ENCODE measurements around the gene ECHDC3. TPM values are rescaled to one million over a fixed set of nuclear protein-coding genes. Genes with fewer than 3 reads are reported as not detected.

Gene ECHDC3
- total RNA-seq, 4 donors from 2014 or later, result 47.5 to 92.8 (median 76.6) TPM

GRCh38 chr10:11787374-11787773 lies 45.2 kb downstream of the ECHDC3 start:
- no peaks in the 10 kb centered on the region for H3K9me3 ChIP-seq
- no peaks in the 10 kb centered on the region for H3K4me1 ChIP-seq
- no peak for DNase-seq (ENCODE audit: low spot score in 2 of 2)
- no peak overlapping the region for H3K27ac ChIP-seq
- no peak for TF ChIP-seq EP300 (IDR thresholded peaks at IDR 0.05)
- TF ChIP-seq POLR2AphosphoS5 (IDR thresholded peaks at IDR 0.05), result no peak
- TF ChIP-seq, protein P1, sequence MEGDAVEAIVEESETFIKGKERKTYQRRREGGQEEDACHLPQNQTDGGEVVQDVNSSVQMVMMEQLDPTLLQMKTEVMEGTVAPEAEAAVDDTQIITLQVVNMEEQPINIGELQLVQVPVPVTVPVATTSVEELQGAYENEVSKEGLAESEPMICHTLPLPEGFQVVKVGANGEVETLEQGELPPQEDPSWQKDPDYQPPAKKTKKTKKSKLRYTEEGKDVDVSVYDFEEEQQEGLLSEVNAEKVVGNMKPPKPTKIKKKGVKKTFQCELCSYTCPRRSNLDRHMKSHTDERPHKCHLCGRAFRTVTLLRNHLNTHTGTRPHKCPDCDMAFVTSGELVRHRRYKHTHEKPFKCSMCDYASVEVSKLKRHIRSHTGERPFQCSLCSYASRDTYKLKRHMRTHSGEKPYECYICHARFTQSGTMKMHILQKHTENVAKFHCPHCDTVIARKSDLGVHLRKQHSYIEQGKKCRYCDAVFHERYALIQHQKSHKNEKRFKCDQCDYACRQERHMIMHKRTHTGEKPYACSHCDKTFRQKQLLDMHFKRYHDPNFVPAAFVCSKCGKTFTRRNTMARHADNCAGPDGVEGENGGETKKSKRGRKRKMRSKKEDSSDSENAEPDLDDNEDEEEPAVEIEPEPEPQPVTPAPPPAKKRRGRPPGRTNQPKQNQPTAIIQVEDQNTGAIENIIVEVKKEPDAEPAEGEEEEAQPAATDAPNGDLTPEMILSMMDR (IDR thresholded peaks at IDR 0.05), result no peak
- TF ChIP-seq POLR2A (IDR thresholded peaks at IDR 0.05), result no peak
- peaks cover 3% of the 10 kb centered on the region for H3K27me3 ChIP-seq
- 83% methylated on average over 8 of the region's 9 CpGs for WGBS
- no peak overlapping the region for H3K4me3 ChIP-seq
- no peaks in the 10 kb centered on the region for H3K36me3 ChIP-seq

DNA sequence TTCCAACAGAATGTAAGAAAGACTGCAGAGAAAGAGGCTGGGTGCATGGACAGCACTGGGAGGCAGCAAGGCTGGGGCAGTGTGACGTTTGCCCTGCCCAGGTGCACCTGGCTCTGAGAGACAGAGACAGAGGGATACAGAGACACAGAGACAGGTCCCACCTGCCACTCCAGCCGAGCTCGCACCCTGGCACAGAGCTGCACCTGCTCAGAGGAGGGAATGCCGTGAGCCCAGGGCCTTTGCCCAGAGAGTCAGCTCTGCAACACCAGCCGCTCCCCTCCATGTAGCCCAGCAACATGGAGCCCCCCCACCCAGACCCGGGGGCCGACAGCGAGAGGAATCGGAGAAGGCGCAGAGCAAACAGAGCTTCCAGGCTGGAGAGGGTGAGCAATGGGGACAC lies 45.7 kb downstream of the ECHDC3 start:
- no peaks in the 10 kb centered on the region for H3K9me3 ChIP-seq
- H3K4me1 ChIP-seq, result no peaks in the 10 kb centered on the region
- no peak for TF ChIP-seq EP300 (IDR thresholded peaks at IDR 0.05)
- TF ChIP-seq, protein P1 (IDR thresholded peaks at IDR 0.05), result no peak
- WGBS, result 75% methylated on average over 4 of the region's 10 CpGs
- H3K4me3 ChIP-seq, result no peak overlapping the region
- no peaks in the 10 kb centered on the region for H3K36me3 ChIP-seq
- peaks cover 3% of the 10 kb centered on the region for H3K27me3 ChIP-seq
- DNase-seq (ENCODE audit: low spot score in 2 of 2), result no peak
- no peak overlapping the region for H3K27ac ChIP-seq

- Histone ChIP-seq H3K36me3 (no peaks in the 10 kb centered on the region), H3K27ac (no peak overlapping the region), H3K27me3 (peaks cover 3% of the 10 kb centered on the region), H3K4me1 (no peaks in the 10 kb centered on the region), H3K9me3 (no peaks in the 10 kb centered on the region), H3K4me3 (no peak overlapping the region)
- DNase-seq (ENCODE audit: low spot score in 2 of 2), result no peak
- TF ChIP-seq, protein P1 (IDR thresholded peaks at IDR 0.05), result no peak
- TF ChIP-seq EP300 (IDR thresholded peaks at IDR 0.05), result no peak
- no peak for TF ChIP-seq POLR2A (IDR thresholded peaks at IDR 0.05)
- TF ChIP-seq POLR2AphosphoS5 (IDR thresholded peaks at IDR 0.05), result no peak
- WGBS, result 45% methylated on average over 2 of the region's 2 CpGs
Observed at GRCh38 chr10:11789306-11789705, 47.1 kb downstream of the ECHDC3 start.

GRCh38 chr10:11789956-11790355 lies 47.8 kb downstream of the ECHDC3 start:
- WGBS, result 91% methylated on average over 8 of the region's 8 CpGs

DNA sequence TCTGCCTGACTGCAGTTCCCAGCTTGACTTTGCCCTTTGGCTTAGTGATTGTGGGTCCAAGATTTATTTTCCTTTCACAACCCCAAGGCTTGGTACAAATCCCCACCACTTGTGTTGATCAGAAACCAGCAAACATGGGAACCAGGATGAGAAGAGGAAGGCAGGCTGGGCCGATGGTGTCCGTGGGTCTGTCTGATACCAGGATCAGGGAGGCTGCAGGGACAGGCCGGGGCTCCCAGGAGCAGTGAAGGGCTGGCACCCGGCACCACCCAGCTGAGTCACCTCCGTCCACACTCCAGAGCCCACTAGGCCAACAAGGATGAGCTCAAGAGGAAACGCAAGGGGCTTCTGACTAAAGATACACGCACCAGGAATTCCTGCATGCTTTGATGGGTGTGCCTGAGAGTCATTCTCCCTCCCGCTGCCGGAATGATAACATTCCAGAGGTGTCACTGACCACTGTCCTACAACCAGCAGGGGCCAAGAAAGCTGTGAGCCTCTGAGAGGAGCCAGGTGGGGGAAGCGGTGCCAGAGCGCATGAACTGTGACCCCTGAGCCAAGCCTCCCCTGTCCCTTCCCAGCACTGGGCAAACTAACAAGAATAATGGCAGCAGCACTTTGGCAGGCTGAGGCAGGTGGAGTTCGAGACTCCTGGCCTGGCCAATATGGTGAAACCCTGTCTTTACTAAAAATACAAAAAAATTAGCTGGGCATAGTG lies 51.7 kb downstream of the ECHDC3 start:
- no peak overlapping the region for H3K4me3 ChIP-seq
- DNase-seq (ENCODE audit: low spot score in 2 of 2), result no peak
- H3K9me3 ChIP-seq, result no peaks in the 10 kb centered on the region
- no peaks in the 10 kb centered on the region for H3K36me3 ChIP-seq
- 96% methylated on average over 12 of the region's 12 CpGs for WGBS
- no peak overlapping the region for H3K27ac ChIP-seq
- no peak for TF ChIP-seq POLR2A (IDR thresholded peaks at IDR 0.05)
- TF ChIP-seq, protein P1 (IDR thresholded peaks at IDR 0.05), result no peak
- TF ChIP-seq EP300 (IDR thresholded peaks at IDR 0.05), result no peak
- peaks cover 3% of the 10 kb centered on the region for H3K27me3 ChIP-seq
- no peaks in the 10 kb centered on the region for H3K4me1 ChIP-seq

More at GRCh38 chr10:11789956-11790355, 47.8 kb downstream of the ECHDC3 start:
- peaks cover 3% of the 10 kb centered on the region for H3K27me3 ChIP-seq
- H3K4me1 ChIP-seq, result no peaks in the 10 kb centered on the region
- H3K9me3 ChIP-seq, result no peaks in the 10 kb centered on the region
- DNase-seq (ENCODE audit: low spot score in 2 of 2), result no peak
- H3K27ac ChIP-seq, result no peak overlapping the region
- no peak for TF ChIP-seq POLR2A (IDR thresholded peaks at IDR 0.05)
- TF ChIP-seq, protein P1 (IDR thresholded peaks at IDR 0.05), result no peak
- TF ChIP-seq EP300 (IDR thresholded peaks at IDR 0.05), result no peak
- TF ChIP-seq POLR2AphosphoS5 (IDR thresholded peaks at IDR 0.05), result no peak
- H3K36me3 ChIP-seq, result no peaks in the 10 kb centered on the region
- no peak overlapping the region for H3K4me3 ChIP-seq

Measured in suprapubic skin (tissue), 4 donors.